K562 (cell line): ENCODE results near the gene CACNA2D4. TPM values are rescaled to one million over a fixed set of nuclear protein-coding genes. Genes with fewer than 3 reads are reported as not detected.

Experiments used
- BDP1 ChIP-seq: IDR thresholded peaks from 3 replicates; pipeline ENCODE4 v1.6.1; 2011; ENCODE audit not compliant: insufficient read length, insufficient read depth
- CHD7 ChIP-seq: fragments of 200-600 bp; sonication (generic); IDR thresholded peaks from one replicate; pipeline ENCODE4 v1.6.1; 2012; ENCODE audit warnings: mild to moderate bottlenecking, low read depth, low read length, inconsistent platforms
- HIVEP1 ChIP-seq: fragments of 250-450 bp; sonication (Bioruptor Pico); IDR thresholded peaks from 2 replicates; pipeline ENCODE4 v1.4.0; 2020; ENCODE audit warnings: mild to moderate bottlenecking
- POLR2G ChIP-seq: fragments of 200-400 bp; formaldehyde crosslinking; IDR thresholded peaks from 2 replicates; pipeline ENCODE4 v1.6.1; 2017; ENCODE audit warnings: low read depth, mild to moderate bottlenecking, antibody characterized with exemption, low read length, moderate library complexity
- polyA plus RNA-seq, 8 experiments: library from polyadenylated mRNA; depleted of rRNA in 4 of 8; stranded (reverse) in 5 of 8; unstranded in 3 of 8; fragments of >200 nt; fragmentation: Nextera tagmentation in 2 of 8; fragmentation: Illumina TruSeq in 1 of 8; extraction: Ambion mirVana in 2 of 8; extraction: Trizol in 1 of 8; gene quantifications; 2 replicates each; pipeline versions ENCODE4 v1.2.1 to v1.2.3, GENCODE V29; 2011 to 2014; ENCODE audit warnings: inconsistent platforms in 1 of 8, missing spikeins in 1 of 8
- total RNA-seq, 7 experiments: library from RNA; depleted of rRNA in 6 of 7; stranded (reverse); fragments of >200 nt in 6 of 7; fragmentation: Illumina TruSeq in 2 of 7; extraction: Trizol in 2 of 7; gene quantifications; 2 replicates each; pipeline versions ENCODE4 v1.2.1 to v1.2.3, GENCODE V29; 2011 to 2021; ENCODE audit warnings: low replicate concordance in 1 of 7

CACNA2D4 gene
- total and polyA plus RNA-seq, 9 of the 15 experiments (the other 6 are each of a cell fraction or from before 2014, with no cell fraction given) = 0.04 to 0.69 (median 0.40) TPM; not detected in 3

- TF ChIP-seq CHD7 (no peak), HIVEP1 (CRISPR knock-in tag) (no peak), POLR2G (no peak), BDP1 (no peak)
- TF ChIP-seq, all 486 proteins: peak for 0
These were observed 123.9 kb downstream of the CACNA2D4 start (continued) for GRCh38 chr12:1794440-1795090.
